ENCODE results near the gene EHBP1L1.

Gene EHBP1L1

DNA sequence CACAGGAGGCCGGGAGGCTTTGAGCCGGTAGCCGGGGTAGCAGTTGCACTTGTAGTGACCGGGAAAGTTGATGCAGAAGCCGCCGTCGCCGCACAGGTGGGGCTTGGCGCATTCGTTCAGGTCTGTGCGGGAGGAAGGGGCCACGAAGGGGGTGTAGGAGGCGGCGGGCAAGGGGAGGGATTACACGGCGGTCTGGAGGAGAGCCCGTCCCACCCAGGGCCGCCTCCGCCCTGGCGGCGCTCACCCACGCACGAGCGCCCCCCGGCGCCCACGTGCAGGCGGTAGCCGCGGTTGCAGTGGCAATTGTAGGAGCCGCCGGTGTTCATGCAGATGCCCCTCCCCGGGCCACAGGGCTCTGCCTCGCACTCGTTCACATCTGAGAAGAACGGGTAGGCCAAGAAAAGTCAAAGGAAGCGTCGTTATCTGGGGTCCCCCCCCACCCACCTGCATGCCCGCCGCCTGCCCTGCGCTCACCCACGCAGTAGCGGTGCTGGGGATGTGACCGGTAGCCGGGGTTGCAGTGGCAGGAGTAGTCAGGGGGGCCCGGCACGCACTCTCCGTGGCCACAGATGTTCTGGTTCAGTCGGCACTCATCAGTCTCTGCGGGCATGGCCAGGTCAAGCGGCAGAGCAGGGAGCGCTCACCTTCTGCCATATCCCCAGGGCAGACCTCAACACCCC is 28.3 kb upstream of the EHBP1L1 start:
- DNase-seq = no peak

DNA sequence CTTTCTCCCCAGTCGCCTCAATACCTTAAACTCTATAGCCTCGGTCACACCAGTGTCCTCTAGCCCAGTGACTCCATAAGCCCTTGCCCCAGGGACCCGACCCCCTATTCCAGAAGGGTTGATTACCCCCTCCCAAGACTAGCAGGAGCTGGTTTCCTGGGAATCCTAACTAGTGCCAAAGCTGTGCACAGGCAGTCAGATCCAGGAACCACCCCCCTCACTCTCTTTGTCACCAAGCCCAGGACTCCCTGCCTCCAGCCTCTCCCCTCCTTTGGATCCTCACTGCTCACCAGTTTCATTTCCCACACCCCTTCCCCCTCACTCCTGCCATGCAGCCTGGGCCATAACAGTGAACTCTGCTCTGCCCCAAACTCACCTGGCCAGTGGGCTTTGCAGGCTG is 27.5 kb upstream of the EHBP1L1 start:
- DNase-seq = no peak

DNA sequence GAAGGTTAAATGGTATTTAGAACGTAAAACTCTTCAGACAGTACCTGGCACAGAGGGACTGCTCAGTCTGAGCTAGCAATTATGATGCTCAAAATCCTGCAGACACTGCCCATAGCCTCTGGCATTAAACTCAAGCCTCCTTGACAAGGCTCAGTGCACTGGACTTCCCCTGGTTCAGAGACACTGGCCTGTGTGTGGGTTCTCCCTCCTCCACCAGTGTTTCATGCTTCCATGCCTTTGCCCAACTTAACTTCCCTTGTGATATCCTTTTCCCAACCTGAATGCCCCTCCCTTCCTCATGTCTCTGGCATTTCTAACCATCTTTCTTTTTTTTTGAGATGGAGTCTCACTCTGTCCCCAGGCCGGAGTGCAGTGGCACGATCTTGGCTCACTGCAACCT is 26.8 kb upstream of the EHBP1L1 start:
- DNase-seq = no peak

DNA sequence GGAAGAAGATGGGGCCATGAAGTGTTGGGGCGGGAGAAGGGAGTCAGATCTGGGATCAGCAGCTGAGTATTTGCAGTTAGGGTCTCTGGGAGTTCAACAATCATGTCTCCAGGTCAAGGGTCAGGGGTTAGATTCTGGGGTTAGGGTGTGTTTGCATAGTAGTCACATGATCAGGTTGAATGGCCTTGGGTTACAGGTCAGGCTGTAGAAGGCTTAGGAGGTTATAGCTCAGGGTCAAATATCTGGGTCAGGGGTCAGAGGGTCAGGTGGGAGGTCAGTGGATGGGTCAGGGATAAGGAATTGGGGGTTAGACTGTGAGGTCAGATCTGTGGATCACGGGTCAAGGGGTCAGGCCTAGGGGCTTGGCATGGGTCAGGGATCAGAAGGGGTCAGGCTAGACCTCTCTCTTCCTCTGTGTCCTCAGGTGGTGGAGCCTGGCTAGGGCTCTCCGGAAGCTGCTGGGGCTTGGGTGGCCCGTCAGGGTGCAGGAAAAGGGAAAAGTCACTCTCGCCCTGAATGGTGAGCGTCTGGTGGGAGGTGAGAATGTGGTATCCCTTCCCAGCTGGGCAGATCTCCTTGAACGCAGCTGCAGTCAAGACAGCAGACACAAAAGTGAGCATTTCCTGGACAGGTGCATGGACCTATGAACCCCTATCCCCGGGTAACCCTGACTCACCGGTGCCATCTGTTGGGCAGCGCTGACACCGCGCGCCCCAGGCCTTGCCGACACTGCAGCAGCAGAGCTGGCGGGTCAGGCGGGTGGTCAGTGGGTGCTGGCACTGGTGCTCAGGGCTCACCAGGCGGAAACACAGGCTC is 24.1 kb upstream of the EHBP1L1 start:
- no peak for DNase-seq

DNA sequence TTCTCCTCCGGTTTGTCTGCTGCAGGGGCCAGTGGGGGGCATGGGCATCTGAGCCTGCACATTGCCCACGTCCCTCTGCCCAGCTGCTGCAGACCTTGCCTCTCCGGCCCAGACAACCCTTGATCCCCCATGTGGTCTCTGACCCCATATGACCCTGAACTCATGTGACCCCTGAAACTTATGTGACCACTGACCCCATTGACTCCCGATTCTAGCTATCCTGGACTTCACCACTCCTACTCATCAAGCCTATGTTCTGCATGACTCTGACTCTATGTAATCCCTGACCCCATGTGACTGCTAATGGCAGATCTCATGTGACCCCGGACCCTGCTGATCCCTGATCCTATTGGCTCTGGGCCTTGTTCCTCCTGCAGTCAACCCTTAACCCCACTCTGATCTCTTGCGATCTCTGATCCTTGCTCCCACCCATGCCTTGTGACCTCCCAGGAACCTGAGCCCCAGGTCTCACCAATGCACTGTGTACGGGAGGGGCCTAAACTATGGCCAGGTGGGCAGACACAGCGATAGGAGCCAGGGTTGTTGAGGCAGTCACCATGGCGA is 23.4 kb upstream of the EHBP1L1 start:
- no peak for DNase-seq

DNA sequence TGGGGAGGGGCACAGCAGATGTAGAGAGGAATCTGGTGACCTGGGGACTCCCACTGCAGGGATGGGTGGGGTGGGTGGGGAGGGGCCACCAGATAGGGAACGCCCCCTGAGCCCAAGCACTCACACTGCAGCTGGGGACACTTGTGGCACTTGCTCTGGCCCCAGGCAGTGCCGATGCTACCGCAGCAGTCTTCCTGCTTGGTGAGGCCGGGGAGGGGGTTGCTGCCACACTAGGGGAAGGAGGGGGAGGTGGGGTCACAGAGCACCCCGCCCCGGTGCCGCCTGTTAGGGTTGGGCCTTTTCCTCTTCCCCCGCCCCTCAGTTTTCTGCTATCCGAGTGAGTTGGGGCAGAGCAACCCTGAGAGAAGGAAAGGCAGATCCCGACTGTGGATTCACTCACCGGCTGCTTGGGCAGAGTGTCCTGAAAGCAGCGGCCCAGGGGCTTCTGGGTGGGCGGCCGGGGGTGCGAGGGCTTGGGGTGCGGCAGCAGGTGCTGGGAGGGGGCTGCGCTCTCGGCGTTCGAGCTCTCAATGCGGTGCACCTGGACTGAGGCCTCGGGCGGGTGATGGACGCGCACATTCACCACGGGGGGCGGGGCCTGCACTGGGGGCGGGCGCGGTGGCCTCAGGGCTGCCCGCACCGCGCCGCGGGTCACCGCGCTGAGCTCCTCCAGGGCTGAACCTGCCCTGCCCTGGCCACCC is 22.4 kb upstream of the EHBP1L1 start:
- no peak for DNase-seq

DNA sequence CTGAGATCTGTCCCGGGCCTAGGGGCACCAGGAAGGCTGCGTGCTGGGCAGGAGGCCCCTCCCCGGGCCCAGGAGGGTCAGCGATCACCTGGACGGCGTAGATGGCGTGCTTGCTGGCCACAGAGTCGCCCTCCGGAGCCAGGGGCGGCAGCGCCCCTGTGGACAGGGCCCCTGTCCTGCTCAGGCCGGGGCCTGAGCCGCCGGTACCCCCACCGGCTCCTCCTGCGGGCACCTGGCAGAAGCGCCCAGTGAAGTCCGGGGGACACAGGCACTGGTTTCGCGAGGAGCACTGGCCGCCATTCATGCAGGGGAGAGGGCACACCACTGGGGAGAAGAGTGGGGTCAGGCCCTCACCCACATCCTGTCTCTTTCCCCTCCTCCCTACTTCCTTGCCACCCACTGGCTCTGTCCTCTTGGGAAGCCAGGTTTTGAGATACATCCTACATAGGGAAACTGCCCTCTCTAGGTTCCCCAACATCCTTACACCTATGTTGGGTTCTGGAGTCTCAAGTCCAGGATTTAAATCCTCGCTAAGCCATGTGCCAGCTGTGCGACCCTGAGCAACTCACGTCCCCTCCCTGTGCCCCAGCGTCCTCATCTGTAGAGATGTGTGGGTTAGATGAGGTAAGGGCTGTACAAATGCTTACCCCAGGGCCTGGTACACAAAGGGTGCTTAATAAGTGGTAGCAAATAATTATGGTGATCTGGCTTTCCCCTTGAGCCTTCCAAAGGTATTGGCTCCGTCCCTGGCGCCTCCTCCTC is 21.6 kb upstream of the EHBP1L1 start:
- no peak for DNase-seq

DNA sequence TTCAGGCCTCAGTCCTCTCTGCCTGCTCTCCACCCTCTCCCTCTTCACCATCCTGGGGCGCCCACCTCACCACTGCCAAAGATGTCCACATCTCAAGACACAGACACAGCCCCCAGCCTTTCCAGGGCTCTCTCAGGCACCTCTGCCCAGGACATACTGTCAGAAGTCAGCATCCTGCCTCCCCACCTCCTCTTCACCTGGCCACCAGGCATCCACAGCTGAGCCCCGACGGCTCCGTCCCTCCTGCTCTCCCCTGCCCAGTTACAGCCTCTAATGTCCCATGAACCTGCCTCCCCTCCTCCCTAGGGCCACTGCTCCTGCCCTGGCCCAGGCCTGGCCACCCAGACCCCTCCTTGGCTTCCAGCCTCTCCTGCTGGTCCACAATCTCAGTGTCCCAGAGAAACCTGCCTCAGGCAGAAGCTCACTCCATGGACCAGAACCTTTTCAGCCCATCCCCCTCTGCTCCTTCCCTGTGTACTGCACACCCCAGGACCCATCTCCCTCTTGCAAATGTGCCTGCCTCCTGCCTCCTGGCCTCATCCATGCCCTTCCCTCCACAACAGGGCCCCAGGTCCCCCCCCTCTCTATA is 20.9 kb upstream of the EHBP1L1 start:
- no peak for DNase-seq

DNA sequence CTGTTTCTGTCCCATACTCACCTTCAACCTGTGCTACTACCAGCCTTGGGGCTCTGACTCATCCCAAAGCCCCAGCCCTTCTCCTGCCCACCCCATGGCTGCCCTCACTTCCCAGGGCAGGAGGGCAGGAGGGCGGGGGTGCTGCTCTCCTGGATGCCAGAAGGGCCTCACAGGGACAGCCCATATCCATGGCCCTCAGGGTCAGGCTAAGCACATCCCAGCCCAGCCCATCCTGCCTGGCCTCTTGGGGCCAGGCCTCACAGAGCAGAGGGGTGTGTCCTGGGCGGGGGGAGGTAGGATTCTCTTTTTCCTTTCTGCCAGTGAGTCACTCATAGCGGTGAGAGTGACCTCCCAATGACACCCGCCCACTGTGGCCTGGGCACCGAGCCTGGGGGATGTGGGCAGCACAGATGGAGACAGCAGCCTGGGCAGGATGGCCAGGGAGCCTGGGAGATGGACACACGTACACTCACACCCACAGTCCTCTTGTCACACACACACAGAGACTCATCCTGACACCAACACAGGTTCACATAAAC is 20.1 kb upstream of the EHBP1L1 start:
- DNase-seq = peak; percentile 79

DNA sequence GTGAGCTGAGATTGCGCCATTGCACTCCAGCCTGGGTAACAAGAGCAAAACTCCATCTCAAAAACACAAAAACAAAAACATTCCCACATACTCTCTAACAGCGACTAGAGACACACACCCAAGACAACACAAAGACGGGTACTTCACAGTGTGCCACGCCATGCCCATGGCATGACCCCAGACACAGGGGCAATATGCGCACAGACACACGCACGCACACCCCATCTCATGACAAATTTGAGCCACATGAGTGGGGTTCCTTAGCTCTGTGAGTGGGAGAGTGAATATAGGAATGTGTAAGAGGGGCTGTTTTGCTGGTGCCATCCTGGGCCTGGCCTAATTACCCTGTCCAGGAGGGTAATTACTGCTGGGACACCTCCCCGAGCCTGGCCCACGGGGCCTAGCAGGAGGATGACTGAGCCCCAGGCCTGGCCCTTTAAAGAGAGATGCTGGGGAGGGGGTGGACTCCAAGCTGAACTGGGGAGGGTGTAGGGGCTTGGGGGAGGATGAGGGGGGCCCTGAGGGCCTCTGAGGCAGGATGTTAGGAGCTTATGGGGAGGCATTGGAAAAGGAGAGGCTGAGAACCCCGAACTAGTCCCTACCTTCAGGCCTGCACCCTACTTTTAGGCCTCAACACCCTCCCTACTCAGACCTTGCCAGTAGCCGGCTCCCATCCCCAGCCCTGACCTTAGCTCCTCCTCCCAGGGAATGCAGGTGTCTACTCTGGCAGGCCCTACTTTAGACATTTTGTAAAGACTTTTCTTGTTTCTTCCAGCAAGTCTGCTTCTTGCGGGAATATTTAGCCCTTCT is 19.2 kb upstream of the EHBP1L1 start:
- no peak for DNase-seq

DNA sequence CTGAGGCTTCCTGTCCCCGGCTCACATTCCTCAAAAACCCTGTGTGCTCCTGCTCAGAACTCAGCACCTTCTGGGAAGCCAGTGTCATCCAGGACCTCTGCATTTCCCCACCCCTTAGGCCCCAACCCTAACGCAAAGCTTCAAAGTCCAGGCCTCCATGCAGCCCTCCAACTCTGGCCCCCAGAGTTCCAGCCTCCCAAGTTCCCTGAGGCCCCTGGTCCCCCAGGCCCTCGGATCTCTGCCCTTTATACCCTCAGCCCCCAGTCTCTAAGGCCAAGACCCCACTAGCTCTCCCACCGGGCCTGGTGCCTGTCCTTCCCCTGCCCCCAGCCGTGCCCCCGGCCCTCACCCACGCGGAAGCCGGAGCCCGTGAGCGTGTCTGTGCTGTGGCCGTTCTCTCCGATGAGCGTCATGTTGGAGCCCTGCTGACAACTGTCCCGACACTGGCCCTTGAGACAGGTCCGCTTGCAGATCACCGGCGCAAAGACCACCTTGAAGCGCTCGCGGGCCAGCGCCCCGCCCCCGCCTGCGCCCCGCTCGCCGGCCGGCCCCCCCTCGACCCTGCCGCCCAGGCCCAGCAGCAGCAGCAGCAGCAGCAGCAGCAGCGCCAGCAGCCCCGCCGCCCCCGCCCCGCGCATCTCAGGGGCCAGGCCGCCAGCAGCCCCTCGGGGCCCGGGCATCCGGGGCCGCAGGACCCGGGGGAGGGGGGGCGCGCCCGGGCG is 18.4 kb upstream of the EHBP1L1 start:
- DNase-seq = no peak

DNA sequence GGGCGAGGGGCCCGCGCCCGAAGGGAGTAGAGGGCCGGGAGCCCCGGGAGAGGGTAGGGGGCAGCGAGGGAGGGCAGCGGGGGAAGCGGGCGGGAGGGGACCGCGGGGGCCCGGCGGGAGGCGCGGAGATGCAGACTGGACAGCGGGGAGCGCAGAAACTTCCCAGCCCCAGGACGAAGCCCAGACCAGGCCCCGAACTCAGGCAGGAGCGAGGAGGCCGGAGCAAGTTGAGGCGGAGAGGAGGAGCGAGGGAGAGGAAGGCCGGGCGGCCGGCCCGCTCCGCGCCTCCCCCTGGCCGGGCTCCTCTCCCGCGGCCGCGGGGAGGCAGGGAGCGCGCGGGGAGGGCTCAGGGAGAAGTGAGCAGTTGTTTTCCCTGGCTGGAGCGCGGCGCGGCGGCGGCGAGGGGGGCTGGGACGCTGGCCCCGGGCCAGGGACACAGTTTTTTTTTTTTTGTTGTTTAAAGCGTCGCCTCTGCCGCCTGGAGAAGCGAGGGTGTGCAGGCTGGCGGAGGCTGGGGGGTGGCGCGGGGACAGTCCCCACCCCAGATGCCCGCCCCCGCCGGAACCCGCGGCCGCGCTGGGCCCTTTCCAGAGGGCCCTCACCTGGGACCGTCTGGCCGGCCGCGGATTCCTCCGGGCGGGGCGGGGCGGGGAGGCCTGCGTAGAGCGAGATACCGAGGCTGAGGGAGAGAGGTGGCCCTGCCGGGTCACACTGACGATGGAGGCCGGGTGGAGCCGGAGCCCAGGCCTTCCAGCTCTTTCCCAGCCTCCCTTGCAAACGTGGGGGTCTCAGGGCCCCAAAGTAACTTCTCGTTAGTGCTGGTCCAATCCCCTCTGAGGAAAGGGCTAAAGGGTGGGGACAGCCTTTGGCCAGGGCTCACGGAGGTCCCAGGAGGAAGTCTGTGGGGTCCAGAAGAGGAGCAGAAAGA is 17.6 kb upstream of the EHBP1L1 start, which contains the start of gene LTBP3:
Gene LTBP3 (minus strand): TSS at position 358 of the 928 bp plus-strand sequence. CDS start 400 bp downstream, outside the sequence.
- DNase-seq = peak; percentile 86

DNA sequence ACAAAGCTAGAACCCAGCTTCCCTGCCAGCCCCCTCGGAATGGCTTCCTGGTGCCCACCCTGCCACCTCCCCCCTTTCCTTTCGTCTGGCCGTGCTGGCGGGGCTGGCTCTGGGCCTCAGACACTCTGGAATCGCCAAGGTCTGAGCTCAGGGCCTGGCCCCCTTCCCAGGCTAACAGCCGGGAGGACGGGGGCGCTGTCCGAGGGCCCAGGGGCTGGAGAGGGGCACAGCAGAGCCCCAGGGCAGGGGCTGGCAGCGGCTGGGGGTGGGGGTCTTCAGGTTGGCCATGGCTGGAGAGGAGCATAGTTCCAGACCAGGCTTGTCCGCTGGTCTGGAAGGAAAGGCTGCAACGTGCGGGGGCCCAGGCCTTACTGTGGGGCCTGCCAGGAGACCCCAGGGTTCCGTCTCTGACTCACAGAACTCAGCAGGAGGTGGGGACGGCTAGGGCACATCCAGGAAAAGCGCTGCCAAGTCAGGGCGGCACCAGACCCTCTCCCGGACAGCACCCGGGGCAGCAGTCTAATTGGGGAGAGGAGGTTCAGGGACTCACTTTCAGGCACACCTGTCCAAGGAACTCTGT is 16.8 kb upstream of the EHBP1L1 start:
- no peak for DNase-seq

DNA sequence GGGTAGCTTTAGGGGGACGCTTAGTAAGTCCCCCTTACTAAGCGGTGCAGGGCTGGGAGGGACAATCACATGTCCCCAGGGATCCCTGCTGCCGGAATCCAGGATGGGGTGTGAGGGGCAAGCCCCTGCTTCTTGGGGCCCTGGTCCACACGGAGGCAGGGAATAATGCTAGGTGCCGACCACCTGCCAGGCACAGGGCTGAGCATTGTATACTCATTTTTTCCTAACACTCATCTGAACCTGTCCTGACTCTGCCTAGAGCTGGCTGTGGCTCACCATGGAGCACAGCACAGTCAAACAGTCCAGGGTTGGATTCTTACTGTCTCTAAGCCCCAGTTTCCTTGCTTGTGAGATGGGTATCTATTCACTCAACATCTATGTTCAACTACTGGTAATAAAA is 16.3 kb upstream of the EHBP1L1 start:
- no peak for DNase-seq

DNA sequence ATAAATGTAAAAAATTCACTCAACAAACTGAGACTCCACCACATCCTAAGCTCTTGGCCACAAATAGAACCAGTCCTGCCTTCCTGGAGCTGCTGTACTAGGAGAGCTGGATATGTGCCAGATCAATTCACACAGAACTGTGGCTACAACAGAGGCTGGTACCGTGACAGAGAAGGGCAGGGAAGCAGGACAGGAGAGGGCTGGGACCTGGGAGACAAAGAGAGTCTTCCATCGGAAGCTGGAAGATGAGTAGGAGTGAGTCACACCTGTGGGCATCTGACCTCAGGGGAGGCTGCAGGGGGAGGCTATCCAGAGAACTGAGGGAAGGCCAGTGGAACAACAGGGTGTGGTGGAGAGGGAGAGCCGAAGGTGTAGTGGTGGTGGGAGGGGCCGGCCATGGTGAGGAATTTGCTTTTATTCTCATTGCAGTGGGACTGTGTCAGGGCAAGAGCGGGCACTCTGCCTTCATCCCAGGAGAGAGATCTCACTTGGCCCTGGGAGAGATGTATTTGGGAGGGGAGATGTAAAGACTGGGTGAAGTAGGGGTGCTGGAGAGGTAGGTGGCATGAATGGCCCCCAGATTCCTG is 15.8 kb upstream of the EHBP1L1 start:
- peak; percentile 52 for DNase-seq

DNA sequence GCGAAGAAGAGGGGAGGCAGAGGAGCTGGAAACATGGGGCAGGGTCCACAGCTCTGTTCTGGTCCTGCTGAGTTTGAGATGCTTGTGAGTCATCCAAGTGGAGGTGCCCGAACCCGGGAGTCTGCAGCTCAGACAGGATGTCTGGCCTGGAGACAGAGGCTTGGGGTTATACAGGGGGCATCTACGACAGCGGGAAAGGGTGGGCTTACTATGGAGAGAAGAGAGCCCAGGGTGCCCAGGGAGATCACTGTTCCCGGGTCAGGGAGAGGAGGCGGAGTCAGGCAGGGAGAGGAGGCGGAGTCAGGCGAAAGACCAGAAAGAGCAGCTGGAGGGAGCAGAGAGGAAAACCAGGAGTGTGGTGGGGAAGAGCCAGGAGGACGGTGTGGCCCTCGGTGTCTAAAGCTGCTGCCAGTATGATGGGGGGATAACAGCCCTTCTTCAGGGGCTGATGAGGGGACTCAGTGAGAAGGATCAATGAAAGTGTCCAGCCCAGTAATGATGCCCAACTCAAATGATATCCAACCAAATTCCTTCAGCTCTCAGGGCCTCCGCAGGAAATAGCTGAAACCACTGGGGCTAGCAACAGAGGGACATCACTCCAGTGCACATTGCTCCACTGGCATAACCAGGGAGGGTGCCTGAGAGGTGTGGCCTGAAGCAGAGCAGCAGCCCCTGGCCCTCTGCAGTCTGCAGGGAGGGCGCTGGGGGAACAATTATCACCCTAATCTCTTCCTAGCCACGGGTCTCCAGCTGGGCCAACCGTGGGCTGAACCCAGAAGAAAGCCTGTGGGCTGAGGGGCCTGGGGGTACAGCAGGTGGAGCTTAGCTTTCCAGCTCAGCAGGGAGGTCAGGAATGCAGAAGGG is 15.1 kb upstream of the EHBP1L1 start:
- DNase-seq = peak; percentile 79

DNA sequence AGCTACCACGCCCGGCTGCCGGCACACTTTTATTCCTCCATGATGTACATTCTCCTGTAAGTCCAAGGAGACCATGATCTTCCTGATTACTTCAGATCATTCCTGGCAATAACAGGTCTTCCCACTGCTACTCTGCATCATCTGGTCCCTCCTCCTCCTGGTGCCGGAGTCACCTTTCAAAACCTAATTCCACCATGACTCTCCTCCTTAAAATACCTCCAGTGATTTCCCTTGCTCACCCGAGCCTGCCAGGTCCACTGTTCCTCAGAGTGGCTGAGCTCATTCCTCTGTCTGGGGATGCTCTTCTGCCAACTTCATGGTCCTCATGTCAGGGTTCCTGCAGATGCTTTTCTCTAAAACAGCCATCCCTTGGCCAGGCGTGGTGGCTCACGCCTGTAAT is 13.8 kb upstream of the EHBP1L1 start:
- DNase-seq = no peak
